ENCODE measurements around the gene TEAD1. TPM values are rescaled to one million over a fixed set of nuclear protein-coding genes. Genes with fewer than 3 reads are reported as not detected.
A peak's percentile ranks its signal among the peaks of the same experiment; 100 is the strongest.

The TEAD1 gene
- total RNA-seq, 1 experiment from 2014 or later, result 58.0 TPM

- DNase-seq, result no peak
- no peaks in the 10 kb centered on the region for H3K27me3 ChIP-seq (ENCODE audit: control insufficient read depth, insufficient read depth, low read length)
- no peaks in the 10 kb centered on the region for H3K36me3 ChIP-seq (replicated peaks; ENCODE audit: control insufficient read depth, insufficient read depth, low read length)
- no peak overlapping the region for H3K4me3 ChIP-seq (ENCODE audit: insufficient read depth, low read depth, low read length)
Measured at GRCh38 chr11:12741671-12742216, 67.5 kb downstream of the TEAD1 start.

- Histone ChIP-seq H3K4me3 (ENCODE audit: insufficient read depth, low read depth, low read length) (no peak overlapping the region), H3K36me3 (replicated peaks; ENCODE audit: control insufficient read depth, insufficient read depth, low read length) (no peaks in the 10 kb centered on the region), H3K27me3 (ENCODE audit: control insufficient read depth, insufficient read depth, low read length) (no peaks in the 10 kb centered on the region)
- DNase-seq, result no peak
Measured at GRCh38 chr11:12743834-12744449, 69.7 kb downstream of the TEAD1 start.

- Histone ChIP-seq H3K4me3 (ENCODE audit: insufficient read depth, low read depth, low read length) (no peak overlapping the region), H3K36me3 (replicated peaks; ENCODE audit: control insufficient read depth, insufficient read depth, low read length) (no peaks in the 10 kb centered on the region), H3K27me3 (ENCODE audit: control insufficient read depth, insufficient read depth, low read length) (no peaks in the 10 kb centered on the region)
- no peak for DNase-seq
Measured at GRCh38 chr11:12744826-12745502, 70.7 kb downstream of the TEAD1 start.

- no peak for DNase-seq
- Histone ChIP-seq H3K36me3 (replicated peaks; ENCODE audit: control insufficient read depth, insufficient read depth, low read length) (no peaks in the 10 kb centered on the region), H3K4me3 (ENCODE audit: insufficient read depth, low read depth, low read length) (no peak overlapping the region), H3K27me3 (ENCODE audit: control insufficient read depth, insufficient read depth, low read length) (no peaks in the 10 kb centered on the region)
Measured at GRCh38 chr11:12745787-12746186, 71.6 kb downstream of the TEAD1 start.

GRCh38 chr11:12746593-12747097 is 72.4 kb downstream of the TEAD1 start:
- no peak overlapping the region for H3K4me3 ChIP-seq (ENCODE audit: insufficient read depth, low read depth, low read length)
- peak; percentile 84 for DNase-seq

GRCh38 chr11:12748561-12748960 is 74.3 kb downstream of the TEAD1 start:
- Histone ChIP-seq H3K27me3 (ENCODE audit: control insufficient read depth, insufficient read depth, low read length) (no peaks in the 10 kb centered on the region), H3K36me3 (replicated peaks; ENCODE audit: control insufficient read depth, insufficient read depth, low read length) (no peaks in the 10 kb centered on the region), H3K4me3 (ENCODE audit: insufficient read depth, low read depth, low read length) (no peak overlapping the region)
- DNase-seq, result no peak

More at GRCh38 chr11:12746593-12747097, 72.4 kb downstream of the TEAD1 start:
- no peaks in the 10 kb centered on the region for H3K36me3 ChIP-seq (replicated peaks; ENCODE audit: control insufficient read depth, insufficient read depth, low read length)
- no peaks in the 10 kb centered on the region for H3K27me3 ChIP-seq (ENCODE audit: control insufficient read depth, insufficient read depth, low read length)

GRCh38 chr11:12749442-12749841 is 75.2 kb downstream of the TEAD1 start:
- no peak for DNase-seq
- Histone ChIP-seq H3K36me3 (replicated peaks; ENCODE audit: control insufficient read depth, insufficient read depth, low read length) (no peaks in the 10 kb centered on the region), H3K4me3 (ENCODE audit: insufficient read depth, low read depth, low read length) (no peak overlapping the region), H3K27me3 (ENCODE audit: control insufficient read depth, insufficient read depth, low read length) (no peaks in the 10 kb centered on the region)

GRCh38 chr11:12750181-12750580 is 76.0 kb downstream of the TEAD1 start:
- no peaks in the 10 kb centered on the region for H3K36me3 ChIP-seq (replicated peaks; ENCODE audit: control insufficient read depth, insufficient read depth, low read length)
- no peaks in the 10 kb centered on the region for H3K27me3 ChIP-seq (ENCODE audit: control insufficient read depth, insufficient read depth, low read length)
- H3K4me3 ChIP-seq (ENCODE audit: insufficient read depth, low read depth, low read length), result no peak overlapping the region
- DNase-seq, result no peak

- H3K27me3 ChIP-seq (ENCODE audit: control insufficient read depth, insufficient read depth, low read length), result no peaks in the 10 kb centered on the region
- DNase-seq, result no peak
- H3K36me3 ChIP-seq (replicated peaks; ENCODE audit: control insufficient read depth, insufficient read depth, low read length), result no peaks in the 10 kb centered on the region
- no peak overlapping the region for H3K4me3 ChIP-seq (ENCODE audit: insufficient read depth, low read depth, low read length)
Measured at GRCh38 chr11:12752868-12753524, 78.8 kb downstream of the TEAD1 start.

- no peaks in the 10 kb centered on the region for H3K36me3 ChIP-seq (replicated peaks; ENCODE audit: control insufficient read depth, insufficient read depth, low read length)
- no peak overlapping the region for H3K4me3 ChIP-seq (ENCODE audit: insufficient read depth, low read depth, low read length)
- H3K27me3 ChIP-seq (ENCODE audit: control insufficient read depth, insufficient read depth, low read length), result no peaks in the 10 kb centered on the region
- DNase-seq, result no peak
Measured at GRCh38 chr11:12754021-12754420, 79.8 kb downstream of the TEAD1 start.

- Histone ChIP-seq H3K27me3 (ENCODE audit: control insufficient read depth, insufficient read depth, low read length) (no peaks in the 10 kb centered on the region), H3K36me3 (replicated peaks; ENCODE audit: control insufficient read depth, insufficient read depth, low read length) (no peaks in the 10 kb centered on the region), H3K4me3 (ENCODE audit: insufficient read depth, low read depth, low read length) (no peak overlapping the region)
- no peak for DNase-seq
Measured at GRCh38 chr11:12754582-12755234, 80.5 kb downstream of the TEAD1 start.

GRCh38 chr11:12755510-12756453 is 81.6 kb downstream of the TEAD1 start:
- H3K27me3 ChIP-seq (ENCODE audit: control insufficient read depth, insufficient read depth, low read length), result no peaks in the 10 kb centered on the region

GRCh38 chr11:12756454-12756806 is 82.2 kb downstream of the TEAD1 start:
- no peak overlapping the region for H3K4me3 ChIP-seq (ENCODE audit: insufficient read depth, low read depth, low read length)
- no peak for DNase-seq
- no peaks in the 10 kb centered on the region for H3K36me3 ChIP-seq (replicated peaks; ENCODE audit: control insufficient read depth, insufficient read depth, low read length)
- no peaks in the 10 kb centered on the region for H3K27me3 ChIP-seq (ENCODE audit: control insufficient read depth, insufficient read depth, low read length)

More at GRCh38 chr11:12755510-12756453, 81.6 kb downstream of the TEAD1 start:
- H3K36me3 ChIP-seq (replicated peaks; ENCODE audit: control insufficient read depth, insufficient read depth, low read length), result no peaks in the 10 kb centered on the region
- DNase-seq, result no peak
- no peak overlapping the region for H3K4me3 ChIP-seq (ENCODE audit: insufficient read depth, low read depth, low read length)

Data from H7 (cell line).